GM18861 (cell line): ENCODE data around the gene MYO3B.

Source experiments
- ATAC-seq: cut with Tn5 transposase; IDR thresholded peaks from one replicate; pipeline ENCODE4 v1.9.1; 2021; ENCODE audit not compliant: unreplicated experiment

The MYO3B gene

GRCh38 chr2:170298861-170299429 is 121.0 kb downstream of the MYO3B start:
- ATAC-seq = no peak

- no peak for ATAC-seq
Observed at GRCh38 chr2:170300993-170301392, 123.0 kb downstream of the MYO3B start.

- ATAC-seq = no peak
Observed at GRCh38 chr2:170301626-170302025, 123.7 kb downstream of the MYO3B start.

GRCh38 chr2:170305711-170306110 is 127.8 kb downstream of the MYO3B start:
- ATAC-seq = no peak

GRCh38 chr2:170306293-170306873 is 128.4 kb downstream of the MYO3B start:
- ATAC-seq = no peak

GRCh38 chr2:170307052-170307451 is 129.1 kb downstream of the MYO3B start:
- no peak for ATAC-seq

GRCh38 chr2:170307555-170308351 is 129.8 kb downstream of the MYO3B start:
- no peak for ATAC-seq

GRCh38 chr2:170310876-170311502 is 133.0 kb downstream of the MYO3B start:
- ATAC-seq = no peak

- no peak for ATAC-seq
Observed at GRCh38 chr2:170313347-170313991, 135.5 kb downstream of the MYO3B start.

GRCh38 chr2:170313992-170314348 is 136.0 kb downstream of the MYO3B start:
- ATAC-seq = no peak

GRCh38 chr2:170314744-170315447 is 136.9 kb downstream of the MYO3B start:
- ATAC-seq = no peak

GRCh38 chr2:170320948-170321347 is 143.0 kb downstream of the MYO3B start:
- no peak for ATAC-seq

GRCh38 chr2:170321526-170321925 is 143.6 kb downstream of the MYO3B start:
- ATAC-seq = no peak

- no peak for ATAC-seq
Observed at GRCh38 chr2:170322140-170322766, 144.3 kb downstream of the MYO3B start.

- no peak for ATAC-seq
Observed at GRCh38 chr2:170323743-170324142, 145.8 kb downstream of the MYO3B start.

GRCh38 chr2:170324640-170325046 is 146.7 kb downstream of the MYO3B start:
- ATAC-seq = no peak

- no peak for ATAC-seq
Observed at GRCh38 chr2:170330881-170331280, 152.9 kb downstream of the MYO3B start.

GRCh38 chr2:170332676-170333402 is 154.9 kb downstream of the MYO3B start:
- ATAC-seq = no peak

GRCh38 chr2:170335351-170335750 is 157.4 kb downstream of the MYO3B start:
- no peak for ATAC-seq

GRCh38 chr2:170336408-170336807 is 158.5 kb downstream of the MYO3B start:
- ATAC-seq = no peak
